HEK293 (cell line): Measurements from ENCODE around the gene ZNF335.

Experiments used
- KLF1 ChIP-seq: fragments of 450-650 bp; formaldehyde crosslinking; IDR thresholded peaks from 2 replicates; pipeline ENCODE4 v1.5.1; 2016; ENCODE audit warnings: missing biosample characterization, missing genetic modification characterization
- ZBTB17 ChIP-seq: fragments of 450-650 bp; formaldehyde crosslinking; IDR thresholded peaks from 2 replicates; pipeline ENCODE4 v1.5.1; 2016; ENCODE audit warnings: missing biosample characterization, missing genetic modification characterization
- ZNF138 ChIP-seq: fragments of 450-650 bp; formaldehyde crosslinking; IDR thresholded peaks from 2 replicates; pipeline ENCODE4 v1.5.1; 2016; ENCODE audit warnings: missing biosample characterization, missing genetic modification characterization, borderline replicate concordance
- ZNF169 ChIP-seq: fragments of 450-650 bp; formaldehyde crosslinking; IDR thresholded peaks from 2 replicates; pipeline ENCODE4 v1.5.1; 2016; ENCODE audit warnings: missing biosample characterization, missing genetic modification characterization
- ZNF184 ChIP-seq: fragments of 450-650 bp; IDR thresholded peaks from 2 replicates; pipeline ENCODE4 v1.5.1; 2018; ENCODE audit warnings: missing biosample characterization, mild to moderate bottlenecking, missing genetic modification characterization
- ZNF394 ChIP-seq: fragments of 450-650 bp; formaldehyde crosslinking; IDR thresholded peaks from 2 replicates; pipeline ENCODE4 v1.5.1; 2016; ENCODE audit warnings: missing biosample characterization, missing genetic modification characterization, mild to moderate bottlenecking, moderate library complexity, borderline replicate concordance
- ZNF423 ChIP-seq: fragments of 450-650 bp; formaldehyde crosslinking; IDR thresholded peaks from 2 replicates; pipeline ENCODE4 v1.5.1; 2016; ENCODE audit warnings: missing biosample characterization, missing genetic modification characterization
- ZNF571 ChIP-seq: fragments of 450-650 bp; formaldehyde crosslinking; IDR thresholded peaks from 2 replicates; pipeline ENCODE4 v1.5.0; 2017; ENCODE audit warnings: missing biosample characterization, missing genetic modification characterization
- ZSCAN30 ChIP-seq: fragments of 450-650 bp; IDR thresholded peaks from 2 replicates; pipeline ENCODE4 v1.5.1; 2018; ENCODE audit warnings: missing biosample characterization, mild to moderate bottlenecking, missing genetic modification characterization, moderate library complexity
- TF ChIP-seq, protein P1 (sequence below): fragments of 450-650 bp; formaldehyde crosslinking; IDR thresholded peaks from 2 replicates; pipeline ENCODE4 v1.5.1; 2017; ENCODE audit warnings: missing biosample characterization, mild to moderate bottlenecking, missing genetic modification characterization, moderate library complexity
- TF ChIP-seq, protein P2 (sequence below): fragments of 450-650 bp; formaldehyde crosslinking; IDR thresholded peaks from 2 replicates; pipeline ENCODE4 v1.5.1; 2017; ENCODE audit warnings: missing biosample characterization, missing genetic modification characterization
- TF ChIP-seq, protein P3 (sequence below): fragments of 450-650 bp; formaldehyde crosslinking; IDR thresholded peaks from 2 replicates; pipeline ENCODE4 v1.5.1; 2016; ENCODE audit warnings: missing biosample characterization, missing genetic modification characterization, low read depth
- TF ChIP-seq, protein P4 (sequence below): fragments of 450-650 bp; formaldehyde crosslinking; IDR thresholded peaks from 2 replicates; pipeline ENCODE4 v1.5.1; 2016; ENCODE audit warnings: missing biosample characterization, missing genetic modification characterization
- TF ChIP-seq, protein P5 (sequence below): fragments of 450-650 bp; formaldehyde crosslinking; IDR thresholded peaks from 2 replicates; pipeline ENCODE4; 2016; ENCODE audit warnings: missing biosample characterization, missing genetic modification characterization
- TF ChIP-seq, protein P6 (sequence below): fragments of 450-650 bp; formaldehyde crosslinking; IDR thresholded peaks from 2 replicates; pipeline ENCODE4 v1.5.1; 2016; ENCODE audit warnings: missing biosample characterization, missing genetic modification characterization
- TF ChIP-seq, protein P7 (sequence below): fragments of 450-650 bp; formaldehyde crosslinking; conservative IDR thresholded peaks from 2 replicates; pipeline ENCODE4 v1.5.1; 2016; ENCODE audit warnings: low read depth, missing biosample characterization, missing genetic modification characterization
- TF ChIP-seq, protein P8 (sequence below): fragments of 450-650 bp; formaldehyde crosslinking; IDR thresholded peaks from 2 replicates; pipeline ENCODE4 v1.5.1; 2017; ENCODE audit warnings: missing biosample characterization, missing genetic modification characterization
- TF ChIP-seq, protein P9 (sequence below): fragments of 450-650 bp; formaldehyde crosslinking; IDR thresholded peaks from 2 replicates; pipeline ENCODE4 v1.5.1; 2017; ENCODE audit warnings: missing biosample characterization, missing genetic modification characterization

The ZNF335 gene

DNA sequence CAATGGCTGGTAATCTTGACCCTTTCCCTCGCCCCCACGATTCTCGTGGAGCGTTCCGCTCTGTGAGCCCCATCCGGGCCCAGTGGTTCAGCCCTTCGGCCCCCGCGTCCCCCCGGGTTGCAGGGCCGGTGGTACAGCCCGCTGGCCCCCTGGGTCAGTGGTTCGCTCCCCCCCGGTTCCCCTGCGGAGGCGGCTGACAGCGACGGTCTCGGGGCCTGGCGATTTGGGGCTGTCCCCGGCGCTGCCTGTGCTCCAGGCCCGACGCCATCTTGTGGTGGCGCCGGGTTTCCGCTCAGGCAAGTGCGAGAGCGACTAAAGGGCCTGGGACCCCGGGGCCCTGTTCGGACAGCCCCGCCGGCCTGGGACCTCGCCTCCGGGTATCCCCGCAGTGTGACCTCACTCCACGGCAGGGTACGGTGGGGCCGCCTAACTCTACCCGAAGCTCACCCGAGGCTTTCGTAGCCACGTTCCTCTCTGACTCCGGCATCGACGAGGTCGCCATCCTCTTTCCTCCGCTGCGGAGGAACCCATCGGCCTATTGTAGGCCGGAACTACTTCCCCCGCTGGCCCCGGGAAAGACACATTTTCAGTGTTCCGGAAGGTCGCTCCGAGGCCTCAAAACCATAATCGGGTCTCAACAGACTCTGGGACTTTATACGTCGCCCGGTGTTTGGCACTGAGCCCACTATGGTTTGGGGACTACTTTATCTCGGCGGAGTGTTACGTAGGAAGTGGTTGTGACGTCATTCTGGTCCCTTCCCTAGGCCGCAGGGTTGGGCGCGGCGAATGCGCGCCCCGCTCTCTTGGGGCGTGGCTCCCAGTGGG, at the start of gene ZNF335 (continued):
- TF ChIP-seq, protein P1, sequence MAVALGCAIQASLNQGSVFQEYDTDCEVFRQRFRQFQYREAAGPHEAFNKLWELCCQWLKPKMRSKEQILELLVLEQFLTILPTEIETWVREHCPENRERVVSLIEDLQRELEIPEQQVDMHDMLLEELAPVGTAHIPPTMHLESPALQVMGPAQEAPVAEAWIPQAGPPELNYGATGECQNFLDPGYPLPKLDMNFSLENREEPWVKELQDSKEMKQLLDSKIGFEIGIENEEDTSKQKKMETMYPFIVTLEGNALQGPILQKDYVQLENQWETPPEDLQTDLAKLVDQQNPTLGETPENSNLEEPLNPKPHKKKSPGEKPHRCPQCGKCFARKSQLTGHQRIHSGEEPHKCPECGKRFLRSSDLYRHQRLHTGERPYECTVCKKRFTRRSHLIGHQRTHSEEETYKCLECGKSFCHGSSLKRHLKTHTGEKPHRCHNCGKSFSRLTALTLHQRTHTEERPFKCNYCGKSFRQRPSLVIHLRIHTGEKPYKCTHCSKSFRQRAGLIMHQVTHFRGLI (tag by site-specific recombination): peak; percentile 100
- 0 out of 2 replicates have a peak, but pooled peaks have one; percentile 37 for TF ChIP-seq ZNF169 (tag by site-specific recombination)
- TF ChIP-seq, protein P2, sequence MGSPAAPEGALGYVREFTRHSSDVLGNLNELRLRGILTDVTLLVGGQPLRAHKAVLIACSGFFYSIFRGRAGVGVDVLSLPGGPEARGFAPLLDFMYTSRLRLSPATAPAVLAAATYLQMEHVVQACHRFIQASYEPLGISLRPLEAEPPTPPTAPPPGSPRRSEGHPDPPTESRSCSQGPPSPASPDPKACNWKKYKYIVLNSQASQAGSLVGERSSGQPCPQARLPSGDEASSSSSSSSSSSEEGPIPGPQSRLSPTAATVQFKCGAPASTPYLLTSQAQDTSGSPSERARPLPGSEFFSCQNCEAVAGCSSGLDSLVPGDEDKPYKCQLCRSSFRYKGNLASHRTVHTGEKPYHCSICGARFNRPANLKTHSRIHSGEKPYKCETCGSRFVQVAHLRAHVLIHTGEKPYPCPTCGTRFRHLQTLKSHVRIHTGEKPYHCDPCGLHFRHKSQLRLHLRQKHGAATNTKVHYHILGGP (tag by site-specific recombination): no peak
- TF ChIP-seq, protein P3, sequence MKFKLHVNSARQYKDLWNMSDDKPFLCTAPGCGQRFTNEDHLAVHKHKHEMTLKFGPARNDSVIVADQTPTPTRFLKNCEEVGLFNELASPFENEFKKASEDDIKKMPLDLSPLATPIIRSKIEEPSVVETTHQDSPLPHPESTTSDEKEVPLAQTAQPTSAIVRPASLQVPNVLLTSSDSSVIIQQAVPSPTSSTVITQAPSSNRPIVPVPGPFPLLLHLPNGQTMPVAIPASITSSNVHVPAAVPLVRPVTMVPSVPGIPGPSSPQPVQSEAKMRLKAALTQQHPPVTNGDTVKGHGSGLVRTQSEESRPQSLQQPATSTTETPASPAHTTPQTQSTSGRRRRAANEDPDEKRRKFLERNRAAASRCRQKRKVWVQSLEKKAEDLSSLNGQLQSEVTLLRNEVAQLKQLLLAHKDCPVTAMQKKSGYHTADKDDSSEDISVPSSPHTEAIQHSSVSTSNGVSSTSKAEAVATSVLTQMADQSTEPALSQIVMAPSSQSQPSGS: peak; percentile 100
- TF ChIP-seq ZNF423 (tag by site-specific recombination): peak; percentile 39; the same call in 1 of the 2 replicates
- peak; percentile 58; the same call in 1 of the 2 replicates for TF ChIP-seq ZSCAN30 (tag by site-specific recombination)
- TF ChIP-seq ZNF571 (tag by site-specific recombination): no peak
- TF ChIP-seq, protein P4, sequence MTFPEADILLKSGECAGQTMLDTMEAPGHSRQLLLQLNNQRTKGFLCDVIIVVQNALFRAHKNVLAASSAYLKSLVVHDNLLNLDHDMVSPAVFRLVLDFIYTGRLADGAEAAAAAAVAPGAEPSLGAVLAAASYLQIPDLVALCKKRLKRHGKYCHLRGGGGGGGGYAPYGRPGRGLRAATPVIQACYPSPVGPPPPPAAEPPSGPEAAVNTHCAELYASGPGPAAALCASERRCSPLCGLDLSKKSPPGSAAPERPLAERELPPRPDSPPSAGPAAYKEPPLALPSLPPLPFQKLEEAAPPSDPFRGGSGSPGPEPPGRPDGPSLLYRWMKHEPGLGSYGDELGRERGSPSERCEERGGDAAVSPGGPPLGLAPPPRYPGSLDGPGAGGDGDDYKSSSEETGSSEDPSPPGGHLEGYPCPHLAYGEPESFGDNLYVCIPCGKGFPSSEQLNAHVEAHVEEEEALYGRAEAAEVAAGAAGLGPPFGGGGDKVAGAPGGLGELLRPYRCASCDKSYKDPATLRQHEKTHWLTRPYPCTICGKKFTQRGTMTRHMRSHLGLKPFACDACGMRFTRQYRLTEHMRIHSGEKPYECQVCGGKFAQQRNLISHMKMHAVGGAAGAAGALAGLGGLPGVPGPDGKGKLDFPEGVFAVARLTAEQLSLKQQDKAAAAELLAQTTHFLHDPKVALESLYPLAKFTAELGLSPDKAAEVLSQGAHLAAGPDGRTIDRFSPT (tag by site-specific recombination): peak; percentile 76
- TF ChIP-seq ZNF138 (tag by site-specific recombination): no peak
- TF ChIP-seq ZBTB17 (tag by site-specific recombination): peak; percentile 96
- TF ChIP-seq, protein P5, sequence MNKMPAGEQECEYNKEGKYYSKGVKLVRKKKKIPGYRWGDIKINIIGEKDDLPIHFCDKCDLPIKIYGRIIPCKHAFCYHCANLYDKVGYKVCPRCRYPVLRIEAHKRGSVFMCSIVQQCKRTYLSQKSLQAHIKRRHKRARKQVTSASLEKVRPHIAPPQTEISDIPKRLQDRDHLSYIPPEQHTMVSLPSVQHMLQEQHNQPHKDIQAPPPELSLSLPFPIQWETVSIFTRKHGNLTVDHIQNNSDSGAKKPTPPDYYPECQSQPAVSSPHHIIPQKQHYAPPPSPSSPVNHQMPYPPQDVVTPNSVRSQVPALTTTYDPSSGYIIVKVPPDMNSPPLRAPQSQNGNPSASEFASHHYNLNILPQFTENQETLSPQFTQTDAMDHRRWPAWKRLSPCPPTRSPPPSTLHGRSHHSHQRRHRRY (tag by site-specific recombination): peak; percentile 91; the same call in 1 of the 2 replicates
- TF ChIP-seq, protein P6, sequence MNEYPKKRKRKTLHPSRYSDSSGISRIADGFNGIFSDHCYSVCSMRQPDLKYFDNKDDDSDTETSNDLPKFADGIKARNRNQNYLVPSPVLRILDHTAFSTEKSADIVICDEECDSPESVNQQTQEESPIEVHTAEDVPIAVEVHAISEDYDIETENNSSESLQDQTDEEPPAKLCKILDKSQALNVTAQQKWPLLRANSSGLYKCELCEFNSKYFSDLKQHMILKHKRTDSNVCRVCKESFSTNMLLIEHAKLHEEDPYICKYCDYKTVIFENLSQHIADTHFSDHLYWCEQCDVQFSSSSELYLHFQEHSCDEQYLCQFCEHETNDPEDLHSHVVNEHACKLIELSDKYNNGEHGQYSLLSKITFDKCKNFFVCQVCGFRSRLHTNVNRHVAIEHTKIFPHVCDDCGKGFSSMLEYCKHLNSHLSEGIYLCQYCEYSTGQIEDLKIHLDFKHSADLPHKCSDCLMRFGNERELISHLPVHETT (tag by site-specific recombination): peak; percentile 100
- TF ChIP-seq, protein P7, sequence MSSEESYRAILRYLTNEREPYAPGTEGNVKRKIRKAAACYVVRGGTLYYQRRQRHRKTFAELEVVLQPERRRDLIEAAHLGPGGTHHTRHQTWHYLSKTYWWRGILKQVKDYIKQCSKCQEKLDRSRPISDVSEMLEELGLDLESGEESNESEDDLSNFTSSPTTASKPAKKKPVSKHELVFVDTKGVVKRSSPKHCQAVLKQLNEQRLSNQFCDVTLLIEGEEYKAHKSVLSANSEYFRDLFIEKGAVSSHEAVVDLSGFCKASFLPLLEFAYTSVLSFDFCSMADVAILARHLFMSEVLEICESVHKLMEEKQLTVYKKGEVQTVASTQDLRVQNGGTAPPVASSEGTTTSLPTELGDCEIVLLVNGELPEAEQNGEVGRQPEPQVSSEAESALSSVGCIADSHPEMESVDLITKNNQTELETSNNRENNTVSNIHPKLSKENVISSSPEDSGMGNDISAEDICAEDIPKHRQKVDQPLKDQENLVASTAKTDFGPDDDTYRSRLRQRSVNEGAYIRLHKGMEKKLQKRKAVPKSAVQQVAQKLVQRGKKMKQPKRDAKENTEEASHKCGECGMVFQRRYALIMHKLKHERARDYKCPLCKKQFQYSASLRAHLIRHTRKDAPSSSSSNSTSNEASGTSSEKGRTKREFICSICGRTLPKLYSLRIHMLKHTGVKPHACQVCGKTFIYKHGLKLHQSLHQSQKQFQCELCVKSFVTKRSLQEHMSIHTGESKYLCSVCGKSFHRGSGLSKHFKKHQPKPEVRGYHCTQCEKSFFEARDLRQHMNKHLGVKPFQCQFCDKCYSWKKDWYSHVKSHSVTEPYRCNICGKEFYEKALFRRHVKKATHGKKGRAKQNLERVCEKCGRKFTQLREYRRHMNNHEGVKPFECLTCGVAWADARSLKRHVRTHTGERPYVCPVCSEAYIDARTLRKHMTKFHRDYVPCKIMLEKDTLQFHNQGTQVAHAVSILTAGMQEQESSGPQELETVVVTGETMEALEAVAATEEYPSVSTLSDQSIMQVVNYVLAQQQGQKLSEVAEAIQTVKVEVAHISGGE: peak; percentile 77
- TF ChIP-seq KLF1 (tag by site-specific recombination): peak; percentile 99
- TF ChIP-seq, protein P8, sequence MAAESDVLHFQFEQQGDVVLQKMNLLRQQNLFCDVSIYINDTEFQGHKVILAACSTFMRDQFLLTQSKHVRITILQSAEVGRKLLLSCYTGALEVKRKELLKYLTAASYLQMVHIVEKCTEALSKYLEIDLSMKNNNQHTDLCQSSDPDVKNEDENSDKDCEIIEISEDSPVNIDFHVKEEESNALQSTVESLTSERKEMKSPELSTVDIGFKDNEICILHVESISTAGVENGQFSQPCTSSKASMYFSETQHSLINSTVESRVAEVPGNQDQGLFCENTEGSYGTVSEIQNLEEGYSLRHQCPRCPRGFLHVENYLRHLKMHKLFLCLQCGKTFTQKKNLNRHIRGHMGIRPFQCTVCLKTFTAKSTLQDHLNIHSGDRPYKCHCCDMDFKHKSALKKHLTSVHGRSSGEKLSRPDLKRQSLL: no peak; the same call in 1 of the 2 replicates
- TF ChIP-seq ZNF184 (tag by site-specific recombination): peak; percentile 78; the same call in 1 of the 2 replicates
- TF ChIP-seq ZNF394 (tag by site-specific recombination): no peak; the same call in none of the 2 replicates
- TF ChIP-seq, protein P9, sequence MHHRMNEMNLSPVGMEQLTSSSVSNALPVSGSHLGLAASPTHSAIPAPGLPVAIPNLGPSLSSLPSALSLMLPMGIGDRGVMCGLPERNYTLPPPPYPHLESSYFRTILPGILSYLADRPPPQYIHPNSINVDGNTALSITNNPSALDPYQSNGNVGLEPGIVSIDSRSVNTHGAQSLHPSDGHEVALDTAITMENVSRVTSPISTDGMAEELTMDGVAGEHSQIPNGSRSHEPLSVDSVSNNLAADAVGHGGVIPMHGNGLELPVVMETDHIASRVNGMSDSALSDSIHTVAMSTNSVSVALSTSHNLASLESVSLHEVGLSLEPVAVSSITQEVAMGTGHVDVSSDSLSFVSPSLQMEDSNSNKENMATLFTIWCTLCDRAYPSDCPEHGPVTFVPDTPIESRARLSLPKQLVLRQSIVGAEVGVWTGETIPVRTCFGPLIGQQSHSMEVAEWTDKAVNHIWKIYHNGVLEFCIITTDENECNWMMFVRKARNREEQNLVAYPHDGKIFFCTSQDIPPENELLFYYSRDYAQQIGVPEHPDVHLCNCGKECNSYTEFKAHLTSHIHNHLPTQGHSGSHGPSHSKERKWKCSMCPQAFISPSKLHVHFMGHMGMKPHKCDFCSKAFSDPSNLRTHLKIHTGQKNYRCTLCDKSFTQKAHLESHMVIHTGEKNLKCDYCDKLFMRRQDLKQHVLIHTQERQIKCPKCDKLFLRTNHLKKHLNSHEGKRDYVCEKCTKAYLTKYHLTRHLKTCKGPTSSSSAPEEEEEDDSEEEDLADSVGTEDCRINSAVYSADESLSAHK: peak; percentile 83
